HG03060 (cell line): Measurements from ENCODE around the gene SMIM38.

Source experiments
- ATAC-seq: cut with Tn5 transposase; IDR thresholded peaks from one replicate; pipeline ENCODE4 v1.9.1; 2021; ENCODE audit warnings: low read depth, moderate number of reproducible peaks; ENCODE audit not compliant: unreplicated experiment

Gene SMIM38

GRCh38 chr11:69155302-69156234 lies at the start of gene SMIM38:
Gene SMIM38, plus strand, starts transcription at chr11:69155935. Its CDS starts 1,912 bp downstream, at chr11:69157847.
- ATAC-seq: no peak

DNA sequence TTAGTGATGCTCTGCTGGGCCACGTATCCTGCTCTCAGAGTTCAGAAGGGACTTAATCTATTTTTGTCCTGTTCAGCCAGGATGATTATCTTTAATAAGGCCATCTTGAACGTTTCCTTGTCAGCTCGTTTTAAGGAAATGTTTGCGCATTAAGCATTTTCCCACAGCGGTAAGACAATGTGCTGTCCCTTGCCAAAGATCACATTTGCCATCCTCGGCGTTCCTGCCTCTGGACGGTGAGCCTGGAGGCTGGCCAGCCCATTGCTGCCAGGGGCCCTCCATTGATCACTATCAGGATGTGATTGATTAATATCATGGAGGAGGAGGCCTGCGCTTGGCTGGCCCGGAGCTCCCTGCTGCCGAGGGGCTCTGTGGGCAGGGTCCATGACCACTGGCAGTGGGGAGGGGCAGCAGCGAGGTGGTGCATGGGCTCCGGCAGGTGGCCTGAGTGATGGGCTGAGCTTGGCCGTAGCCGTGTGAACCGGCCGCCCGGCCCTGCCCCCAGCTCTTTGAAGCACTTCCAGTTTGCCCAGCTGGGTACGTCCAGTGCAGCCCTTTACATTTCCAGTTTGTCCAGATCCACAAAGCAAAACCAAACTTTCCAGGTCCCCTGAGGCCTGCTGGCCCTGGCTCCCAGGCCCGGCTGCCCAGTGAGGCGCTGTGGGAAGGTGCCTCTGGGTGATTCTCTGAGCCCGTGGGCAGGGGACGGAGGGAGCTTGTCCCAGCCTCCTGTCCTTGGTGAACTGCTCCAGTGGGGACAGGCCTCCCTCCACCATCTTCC lies 49.5 kb upstream of the SMIM38 start:
- no peak for ATAC-seq

DNA sequence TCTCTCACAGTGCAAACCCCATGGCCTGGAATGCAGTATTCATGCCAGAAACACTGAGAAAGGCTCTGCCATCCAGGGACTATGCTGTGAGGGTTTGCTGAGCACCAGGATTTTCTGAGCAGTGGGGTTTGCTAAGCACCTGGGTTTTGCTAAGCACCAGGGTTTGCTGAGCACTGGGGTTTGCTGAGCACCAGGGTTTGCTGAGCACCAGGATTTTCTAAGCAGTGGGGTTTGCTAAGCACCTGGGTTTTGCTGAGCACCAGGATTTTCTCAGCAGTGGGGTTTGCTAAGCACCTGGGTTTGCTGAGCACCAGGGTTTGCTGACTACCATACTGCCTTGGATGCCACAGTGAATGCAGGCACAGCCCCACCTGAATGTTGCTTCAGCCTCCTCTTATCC lies 48.3 kb upstream of the SMIM38 start:
- ATAC-seq: no peak

- no peak for ATAC-seq
These were observed 47.7 kb upstream of the SMIM38 start for GRCh38 chr11:69108030-69108429.

DNA sequence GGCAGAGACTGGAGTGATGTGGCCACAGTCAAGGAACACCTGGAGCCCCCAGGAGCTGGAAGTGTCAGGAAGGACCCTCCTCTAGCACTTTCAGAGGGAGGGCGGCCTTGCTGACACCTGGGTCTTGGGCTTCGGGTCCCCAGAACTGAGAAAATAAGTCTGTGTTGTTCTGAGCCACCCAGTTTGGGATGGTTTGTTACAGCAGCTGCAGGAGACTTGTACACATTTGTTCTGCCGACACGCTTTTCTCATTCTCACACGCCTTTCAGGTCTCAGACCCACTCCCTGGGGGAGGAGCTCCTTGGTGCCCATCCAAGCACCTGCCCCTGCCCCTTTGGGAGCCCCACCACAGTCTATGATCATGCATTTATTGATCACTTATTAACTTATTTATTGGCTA lies 47.2 kb upstream of the SMIM38 start:
- no peak for ATAC-seq

DNA sequence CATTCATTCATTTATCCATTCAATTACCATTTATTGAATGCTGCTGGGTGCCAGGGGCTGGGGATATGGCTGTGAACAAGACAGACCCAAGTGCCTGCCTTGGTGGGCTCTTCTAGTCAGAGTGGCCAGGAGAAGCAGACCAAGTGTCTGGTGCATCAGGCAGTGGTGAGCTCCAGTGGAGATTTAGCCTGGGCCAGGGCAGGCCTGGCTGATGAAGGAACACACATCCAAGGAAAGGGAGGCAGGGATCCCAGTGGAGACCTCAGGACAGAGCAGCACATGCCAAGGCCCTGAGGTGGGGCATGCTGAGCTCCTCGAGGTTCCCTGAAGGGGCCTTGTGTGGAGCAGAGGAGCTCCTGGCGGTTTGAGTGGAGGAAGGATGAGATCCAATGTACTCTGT lies 46.6 kb upstream of the SMIM38 start:
- no peak for ATAC-seq

DNA sequence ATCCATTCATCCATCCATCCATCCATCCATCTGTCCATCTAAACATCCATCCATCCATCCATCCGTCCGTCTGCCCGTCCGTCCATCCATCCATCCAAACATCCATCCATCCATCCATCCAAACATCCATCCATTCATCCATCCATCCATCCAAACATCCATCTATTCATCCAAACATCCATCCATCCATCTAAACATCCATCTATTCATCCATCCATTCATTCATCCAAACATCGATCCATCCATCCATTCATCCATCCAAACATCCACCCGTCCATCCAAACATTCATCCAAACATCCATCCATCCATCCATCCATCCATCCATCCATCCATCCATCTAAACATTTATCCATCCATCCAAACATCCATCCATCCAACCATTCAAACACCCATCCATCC lies 45.3 kb upstream of the SMIM38 start:
- no peak for ATAC-seq

GRCh38 chr11:69111624-69112542 lies 43.9 kb upstream of the SMIM38 start:
- ATAC-seq: no peak

- no peak for ATAC-seq
These were observed 42.5 kb upstream of the SMIM38 start for GRCh38 chr11:69113226-69113625.

DNA sequence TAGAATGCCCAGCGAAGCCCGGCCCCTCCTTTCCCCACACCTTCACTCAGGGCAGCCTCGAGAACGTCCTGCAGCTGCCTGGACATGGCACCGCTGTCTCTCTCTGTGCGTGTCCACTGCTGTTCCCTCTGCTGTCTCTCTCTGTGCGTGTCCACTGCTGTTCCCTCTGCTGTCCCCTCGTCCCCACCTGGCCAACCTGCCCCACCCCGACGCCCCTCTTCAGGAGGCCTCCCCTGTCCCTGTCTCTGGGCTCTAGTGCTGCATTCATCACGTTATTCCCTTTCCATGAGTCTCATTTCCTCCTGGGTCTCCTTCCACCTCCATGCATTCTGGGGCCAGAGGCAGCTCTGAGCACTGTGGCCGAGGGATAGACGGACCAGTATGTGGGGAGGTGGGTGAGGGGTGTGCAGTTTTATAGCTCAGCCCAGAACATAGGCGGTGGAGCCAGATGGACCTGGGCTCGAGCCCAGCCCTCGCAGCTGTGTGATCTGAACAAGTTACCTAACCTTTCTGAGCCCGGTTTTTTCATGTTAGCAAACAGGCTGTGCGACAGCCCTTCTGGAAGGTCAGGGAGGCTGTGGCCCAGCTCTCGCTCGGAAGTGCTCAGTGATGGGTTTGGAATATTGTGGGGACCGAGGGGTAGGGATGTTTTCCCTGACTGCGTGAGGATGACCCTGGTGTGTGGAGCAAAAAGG lies 41.9 kb upstream of the SMIM38 start:
- ATAC-seq: no peak

GRCh38 chr11:69114362-69114761 lies 41.4 kb upstream of the SMIM38 start:
- ATAC-seq: no peak

DNA sequence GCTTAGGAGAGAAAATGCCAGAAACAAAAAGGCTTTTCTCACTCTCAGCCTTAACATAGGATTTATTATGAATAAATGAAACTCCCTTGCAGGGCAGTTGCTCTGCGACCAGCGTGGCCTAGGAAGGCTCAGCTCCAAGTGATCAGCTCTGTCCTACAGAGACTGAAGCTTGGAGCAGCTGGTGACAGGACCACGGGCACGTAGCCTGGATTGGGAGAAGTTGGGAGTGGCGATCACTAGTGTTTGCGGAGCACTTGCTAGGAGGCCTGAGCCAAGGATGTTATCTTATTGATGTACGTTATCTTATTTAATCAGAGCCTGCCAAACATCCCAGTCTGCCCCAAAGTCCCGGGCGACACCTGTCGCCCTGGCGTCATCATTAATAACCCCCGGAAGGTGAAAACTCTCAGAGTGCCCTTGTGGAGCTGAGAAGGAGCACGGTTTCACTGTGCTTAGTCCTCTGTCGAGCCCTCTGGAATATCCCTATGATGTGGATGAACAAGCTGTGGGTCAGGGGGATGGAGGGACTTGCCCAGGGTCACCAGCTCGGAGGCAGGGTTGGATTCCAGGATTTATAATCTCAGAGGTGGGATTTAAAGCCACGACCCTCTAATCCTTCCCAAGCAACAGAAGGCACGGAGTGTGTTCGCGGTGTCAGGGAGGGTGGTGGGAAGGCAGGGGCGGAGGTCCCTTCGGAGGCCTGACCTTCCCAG lies 40.8 kb upstream of the SMIM38 start:
- no peak for ATAC-seq

DNA sequence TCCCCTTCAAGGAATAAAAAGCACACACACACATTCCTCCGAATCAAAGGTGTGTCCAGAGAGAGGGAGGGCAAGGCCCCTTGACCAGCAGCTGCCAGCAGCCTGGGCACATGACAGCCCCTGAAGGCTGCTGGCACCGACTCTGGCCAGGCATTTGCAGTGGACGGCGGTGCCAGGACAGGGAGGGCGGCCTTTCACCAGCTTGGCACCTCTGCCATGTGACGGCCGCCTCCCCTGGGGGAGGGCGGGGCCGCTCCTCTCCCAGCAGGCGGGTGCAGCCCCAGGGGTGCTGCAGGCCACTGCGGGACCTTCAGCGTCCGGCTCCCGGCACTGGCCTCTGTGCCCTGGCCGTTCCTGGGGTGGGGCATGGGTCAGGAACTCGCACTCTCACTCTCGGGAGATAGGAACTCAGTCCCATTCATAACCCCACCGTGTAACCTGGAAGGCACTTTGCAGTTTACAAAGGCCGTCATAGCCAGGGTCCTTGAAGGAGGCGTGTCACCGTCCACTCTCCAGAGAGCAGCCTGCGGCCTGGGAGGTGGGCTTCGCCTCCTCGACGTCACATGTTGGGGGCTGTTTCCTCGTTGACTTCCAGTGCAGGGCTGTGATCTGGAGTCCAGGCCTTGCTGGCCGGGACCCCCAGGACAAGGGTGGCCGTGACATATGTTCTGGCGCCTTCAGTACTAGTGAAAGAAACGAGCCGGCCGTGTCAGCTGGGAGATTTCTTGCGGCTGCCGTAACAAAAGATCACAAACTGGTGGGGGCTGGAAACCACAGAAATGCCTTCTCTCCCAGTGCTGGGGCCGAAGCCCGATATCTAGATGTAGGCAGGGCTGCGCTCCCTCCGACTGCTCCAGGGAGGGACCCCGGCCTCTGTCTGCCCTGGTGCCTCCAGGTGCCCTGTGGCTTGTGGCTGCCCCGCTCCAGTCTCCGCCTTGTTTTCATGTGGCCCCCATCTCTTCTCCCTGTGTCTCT lies 39.9 kb upstream of the SMIM38 start:
- no peak for ATAC-seq

GRCh38 chr11:69116671-69117070 lies 39.1 kb upstream of the SMIM38 start:
- no peak for ATAC-seq

GRCh38 chr11:69119190-69119589 lies 36.5 kb upstream of the SMIM38 start:
- ATAC-seq: no peak

GRCh38 chr11:69120096-69120875 lies 35.4 kb upstream of the SMIM38 start:
- ATAC-seq: no peak

GRCh38 chr11:69121021-69121420 lies 34.7 kb upstream of the SMIM38 start:
- no peak for ATAC-seq
